GM21576 (cell line): ENCODE results near the gene RPRD1B.
A peak's percentile ranks its signal among the peaks of the same experiment; 100 is the strongest.

Experiments used
- ATAC-seq: cut with Tn5 transposase; IDR thresholded peaks from one replicate; pipeline ENCODE4 v1.9.1; 2021; ENCODE audit warnings: mild to moderate bottlenecking, moderate library complexity; ENCODE audit not compliant: unreplicated experiment

Gene RPRD1B

GRCh38 chr20:38033330-38034107 lies at the start of gene RPRD1B, which contains the start of gene TTI1:
RPRD1B (plus strand) TSS chr20:38033746; CDS start chr20:38033948, 202 bp downstream.
TTI1 (minus strand) TSS chr20:38033456; CDS start chr20:38013816, 19,640 bp downstream.
- peak; percentile 77 for ATAC-seq

GRCh38 chr20:37984018-37984785 lies 49.3 kb upstream of the RPRD1B start:
- ATAC-seq: no peak

GRCh38 chr20:37986044-37986858 lies 47.3 kb upstream of the RPRD1B start:
- no peak for ATAC-seq

GRCh38 chr20:37986873-37987601 lies 46.5 kb upstream of the RPRD1B start:
- no peak for ATAC-seq

GRCh38 chr20:37987602-37988290 lies 45.8 kb upstream of the RPRD1B start:
- ATAC-seq: no peak

- no peak for ATAC-seq
Measured at GRCh38 chr20:37988306-37988954, 45.1 kb upstream of the RPRD1B start.

GRCh38 chr20:37989601-37990295 lies 43.8 kb upstream of the RPRD1B start:
- ATAC-seq: no peak

GRCh38 chr20:37990571-37991151 lies 42.9 kb upstream of the RPRD1B start:
- peak; percentile 90 for ATAC-seq

GRCh38 chr20:37991157-37991866 lies 42.2 kb upstream of the RPRD1B start:
- ATAC-seq: no peak

GRCh38 chr20:37991908-37992307 lies 41.6 kb upstream of the RPRD1B start:
- ATAC-seq: no peak

- ATAC-seq: no peak
Measured at GRCh38 chr20:37992802-37993409, 40.6 kb upstream of the RPRD1B start.

- ATAC-seq: no peak
Measured at GRCh38 chr20:37994512-37994911, 39.0 kb upstream of the RPRD1B start.

GRCh38 chr20:37995856-37996605 lies 37.5 kb upstream of the RPRD1B start:
- ATAC-seq: no peak

- ATAC-seq: no peak
Measured at GRCh38 chr20:37997516-37997915, 36.0 kb upstream of the RPRD1B start.

GRCh38 chr20:37999526-38000263 lies 33.9 kb upstream of the RPRD1B start:
- no peak for ATAC-seq

- ATAC-seq: no peak
Measured at GRCh38 chr20:38000293-38000692, 33.3 kb upstream of the RPRD1B start.
